Measurements from ENCODE around the gene EPM2A.

The EPM2A gene

DNA sequence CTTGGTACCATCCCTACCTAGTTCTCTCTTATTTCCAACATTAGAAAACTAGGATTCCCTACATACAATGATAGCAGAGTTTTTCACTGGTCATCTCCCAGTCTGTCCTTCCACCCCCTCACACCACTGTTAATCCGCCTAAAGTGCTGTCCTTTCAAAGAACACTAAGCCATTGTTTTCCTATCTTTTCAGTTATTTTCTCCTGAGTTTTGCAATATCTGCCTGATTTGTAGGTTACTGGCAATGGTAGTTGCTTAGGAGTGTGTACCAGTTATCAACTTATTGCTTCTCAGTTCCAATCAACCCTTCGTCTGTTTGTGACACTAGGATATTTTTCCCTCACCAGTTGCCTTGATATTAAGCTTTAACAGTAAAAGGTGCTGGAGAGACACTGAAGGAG, 135.0 kb downstream of the EPM2A start:
- Histone ChIP-seq H3K9ac (ENCODE audit: low read length) (no peak overlapping the region), H3K9me3 (ENCODE audit: control insufficient read depth, low read depth, low read length) (no peaks in the 10 kb centered on the region), H3K27me3 (ENCODE audit: control insufficient read depth, insufficient read depth, low read length) (no peaks in the 10 kb centered on the region), H3K4me3 (ENCODE audit: low read length) (no peak overlapping the region), H3K36me3 (ENCODE audit: control insufficient read depth, low read depth, low read length) (no peaks in the 10 kb centered on the region), H3K27ac (ENCODE audit: low read length) (no peak overlapping the region), H3K4me1 (ENCODE audit: control insufficient read depth, low read depth, low read length) (no peaks in the 10 kb centered on the region)

DNA sequence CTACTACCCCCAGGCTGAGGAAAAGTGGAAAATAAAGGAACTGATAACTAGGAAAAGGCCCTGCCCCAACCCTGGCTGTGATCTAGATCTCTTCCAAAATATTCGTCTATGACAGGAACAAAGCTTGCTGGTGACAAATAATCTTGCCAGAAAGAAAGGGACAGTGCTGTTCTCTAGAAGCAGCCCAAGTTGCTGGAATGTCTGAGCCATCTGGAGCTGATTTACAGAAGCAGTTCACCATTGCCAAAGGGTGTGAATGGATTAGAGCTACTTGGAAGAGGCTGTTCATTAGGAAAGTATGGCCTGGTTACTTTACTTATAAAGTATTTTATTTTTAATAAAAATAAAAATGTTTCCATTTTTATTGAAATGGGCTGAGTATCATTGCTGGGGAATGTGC, 146.3 kb downstream of the EPM2A start:
- H3K4me3 ChIP-seq (ENCODE audit: low read length) = no peak overlapping the region
- H3K9ac ChIP-seq (ENCODE audit: low read length) = no peak overlapping the region
- no peak overlapping the region for H3K27ac ChIP-seq (ENCODE audit: low read length)
- H3K4me1 ChIP-seq (ENCODE audit: control insufficient read depth, low read depth, low read length) = no peaks in the 10 kb centered on the region
- no peaks in the 10 kb centered on the region for H3K27me3 ChIP-seq (ENCODE audit: control insufficient read depth, insufficient read depth, low read length)
- no peaks in the 10 kb centered on the region for H3K36me3 ChIP-seq (ENCODE audit: control insufficient read depth, low read depth, low read length)
- no peaks in the 10 kb centered on the region for H3K9me3 ChIP-seq (ENCODE audit: control insufficient read depth, low read depth, low read length)

DNA sequence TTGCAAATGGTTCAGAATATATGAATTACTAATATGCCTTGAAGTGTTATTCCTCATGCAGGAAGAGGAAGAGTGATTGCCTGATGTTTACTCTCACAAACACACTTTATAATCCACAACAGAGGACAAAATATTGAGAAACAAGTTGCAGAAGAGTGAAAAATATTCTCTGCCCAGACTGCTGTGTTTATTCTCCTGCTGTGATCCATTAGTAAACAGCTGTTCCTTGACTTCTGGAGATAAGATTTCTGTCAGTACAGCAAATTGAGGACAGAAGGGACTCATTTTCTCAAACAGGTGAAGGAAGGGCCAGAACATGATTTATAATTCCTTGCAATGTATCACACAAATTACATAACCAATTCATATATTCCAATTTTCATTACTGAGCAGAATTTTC, 148.0 kb downstream of the EPM2A start:
- Histone ChIP-seq H3K4me1 (ENCODE audit: control insufficient read depth, low read depth, low read length) (no peaks in the 10 kb centered on the region), H3K4me3 (ENCODE audit: low read length) (no peak overlapping the region), H3K36me3 (ENCODE audit: control insufficient read depth, low read depth, low read length) (no peaks in the 10 kb centered on the region), H3K27ac (ENCODE audit: low read length) (no peak overlapping the region), H3K9ac (ENCODE audit: low read length) (no peak overlapping the region), H3K27me3 (ENCODE audit: control insufficient read depth, insufficient read depth, low read length) (no peaks in the 10 kb centered on the region), H3K9me3 (ENCODE audit: control insufficient read depth, low read depth, low read length) (no peaks in the 10 kb centered on the region)

DNA sequence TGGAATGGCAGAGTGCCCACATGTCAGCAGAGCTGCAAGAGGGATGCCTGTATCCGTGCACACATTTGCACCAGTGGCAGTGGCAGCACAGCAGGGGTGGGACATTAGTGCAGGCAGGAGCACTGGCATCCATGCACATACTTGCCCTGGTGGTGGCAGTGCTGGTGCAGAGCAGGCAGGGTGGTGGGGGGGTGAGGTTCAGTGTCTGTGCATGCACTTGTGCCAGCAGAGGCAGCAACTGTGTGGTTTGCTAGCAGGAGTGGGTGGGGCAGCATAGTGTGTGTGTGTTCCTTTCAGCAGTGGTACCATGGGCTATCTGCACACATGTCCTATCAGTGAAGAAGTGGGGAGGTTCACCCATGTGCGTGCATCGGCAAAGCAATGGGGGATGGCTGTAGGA, 151.6 kb downstream of the EPM2A start:
- H3K9me3 ChIP-seq (ENCODE audit: control insufficient read depth, low read depth, low read length) = no peaks in the 10 kb centered on the region
- H3K4me1 ChIP-seq (ENCODE audit: control insufficient read depth, low read depth, low read length) = no peaks in the 10 kb centered on the region
- no peaks in the 10 kb centered on the region for H3K27me3 ChIP-seq (ENCODE audit: control insufficient read depth, insufficient read depth, low read length)
- no peak overlapping the region for H3K4me3 ChIP-seq (ENCODE audit: low read length)
- no peak overlapping the region for H3K27ac ChIP-seq (ENCODE audit: low read length)
- no peaks in the 10 kb centered on the region for H3K36me3 ChIP-seq (ENCODE audit: control insufficient read depth, low read depth, low read length)
- no peak overlapping the region for H3K9ac ChIP-seq (ENCODE audit: low read length)
